HG03575 (cell line): ENCODE results near the gene PDE1A.

ENCODE experiments used
- ATAC-seq: cut with Tn5 transposase; IDR thresholded peaks from one replicate; pipeline ENCODE4 v1.9.1; 2021; ENCODE audit not compliant: unreplicated experiment, insufficient number of reproducible peaks, low FRiP score; ENCODE audit errors: extremely low read depth

The PDE1A gene

GRCh38 chr2:182240862-182241371, 185.9 kb downstream of the PDE1A start:
- peak; percentile 100 for ATAC-seq

GRCh38 chr2:182230561-182230960, 196.3 kb downstream of the PDE1A start:
- no peak for ATAC-seq

GRCh38 chr2:182229297-182229696, 197.5 kb downstream of the PDE1A start:
- no peak for ATAC-seq

- ATAC-seq, result no peak
Measured at GRCh38 chr2:182228741-182229140, 198.1 kb downstream of the PDE1A start.

- no peak for ATAC-seq
Measured at GRCh38 chr2:182228073-182228473, 198.8 kb downstream of the PDE1A start.

- no peak for ATAC-seq
Measured at GRCh38 chr2:182226807-182227206, 200.0 kb downstream of the PDE1A start.

GRCh38 chr2:182224669-182225068, 202.2 kb downstream of the PDE1A start:
- ATAC-seq, result no peak

GRCh38 chr2:182220998-182221397, 205.8 kb downstream of the PDE1A start:
- no peak for ATAC-seq

- no peak for ATAC-seq
Measured at GRCh38 chr2:182220335-182220734, 206.5 kb downstream of the PDE1A start.

- ATAC-seq, result no peak
Measured at GRCh38 chr2:182210669-182211068, 216.2 kb downstream of the PDE1A start.

- no peak for ATAC-seq
Measured at GRCh38 chr2:182208421-182208820, 218.4 kb downstream of the PDE1A start.

GRCh38 chr2:182207049-182207746, 219.6 kb downstream of the PDE1A start:
- peak; percentile 83 for ATAC-seq

- no peak for ATAC-seq
Measured at GRCh38 chr2:182197529-182197928, 229.3 kb downstream of the PDE1A start.

- ATAC-seq, result no peak
Measured at GRCh38 chr2:182193291-182193690, 233.5 kb downstream of the PDE1A start.

- ATAC-seq, result no peak
Measured at GRCh38 chr2:182191061-182191460, 235.8 kb downstream of the PDE1A start.

- no peak for ATAC-seq
Measured at GRCh38 chr2:182187130-182187529, 239.7 kb downstream of the PDE1A start.

- no peak for ATAC-seq
Measured at GRCh38 chr2:182186132-182186735, 240.6 kb downstream of the PDE1A start.

- ATAC-seq, result no peak
Measured at GRCh38 chr2:182182436-182182835, 244.4 kb downstream of the PDE1A start.

GRCh38 chr2:182181381-182181780, 245.5 kb downstream of the PDE1A start:
- no peak for ATAC-seq

GRCh38 chr2:182179176-182179575, 247.7 kb downstream of the PDE1A start:
- ATAC-seq, result no peak
